K562 (cell line): ENCODE measurements around the gene ASCL3. TPM values are rescaled to one million over a fixed set of nuclear protein-coding genes. Genes with fewer than 3 reads are reported as not detected.

Experiments
- AFF1 ChIP-seq, 2 experiments: fragments of 450-650 bp; IDR thresholded peaks; 2 replicates each; pipeline ENCODE4 v1.6.1; 2018; ENCODE audit warnings: mild to moderate bottlenecking in 2 of 2, low read depth in 1 of 2; ENCODE audit not compliant: partially characterized antibody in 2 of 2
- CREB3 ChIP-seq: fragments of 450-650 bp; conservative IDR thresholded peaks from 2 replicates; pipeline ENCODE4 v1.6.1; 2016; ENCODE audit warnings: missing genetic modification characterization, low read depth, mild to moderate bottlenecking, missing compliant biosample characterization, moderate library complexity
- CREM ChIP-seq: IDR thresholded peaks from 2 replicates; pipeline ENCODE4 v1.6.1; 2014; ENCODE audit warnings: antibody characterized with exemption, low read depth
- HDAC8 ChIP-seq: fragments of 450-650 bp; IDR thresholded peaks from 2 replicates; pipeline ENCODE4 v1.6.1; 2016; ENCODE audit warnings: mild to moderate bottlenecking, missing genetic modification characterization, moderate library complexity, missing compliant biosample characterization
- HNRNPUL1 ChIP-seq: fragments of 200-400 bp; formaldehyde crosslinking; IDR thresholded peaks from 2 replicates; pipeline ENCODE4 v1.6.1; 2017; ENCODE audit warnings: low read length
- MAZ ChIP-seq, 2 experiments: fragments of 450-650 bp in 1 of 2; sonication (generic) in 1 of 2; formaldehyde crosslinking; IDR thresholded peaks in 1 of 2; conservative IDR thresholded peaks in 1 of 2; 2 replicates each; pipeline versions ENCODE4 v1.4.0 to v1.5.0; 2020; ENCODE audit warnings: mild to moderate bottlenecking in 1 of 2, missing genetic modification reagents in 1 of 2
- MED1 ChIP-seq: sonication (generic); formaldehyde crosslinking; IDR thresholded peaks from 2 replicates; pipeline ENCODE4 v1.8.1; 2023; ENCODE audit warnings: missing genetic modification reagents, borderline replicate concordance
- MLX ChIP-seq, 2 experiments: fragments of 450-650 bp in 1 of 2; sonication (generic) in 1 of 2; formaldehyde crosslinking; conservative IDR thresholded peaks; 2 replicates each; pipeline versions ENCODE4 v1.4.0 to v1.8.1; 2020 to 2022; ENCODE audit warnings: mild to moderate bottlenecking in 1 of 2, missing genetic modification reagents in 1 of 2
- NR1H2 ChIP-seq: sonication (generic); formaldehyde crosslinking; IDR thresholded peaks from 2 replicates; pipeline ENCODE4 v1.4.0; 2020; ENCODE audit warnings: mild to moderate bottlenecking, missing genetic modification reagents
- RBBP5 ChIP-seq: fragments of 200-600 bp; sonication (generic); IDR thresholded peaks from 2 replicates; pipeline ENCODE4 v1.6.1; 2012; ENCODE audit warnings: borderline replicate concordance, mild to moderate bottlenecking, low read length, control low read depth, inconsistent platforms; ENCODE audit not compliant: insufficient read depth, poor library complexity, severe bottlenecking
- TAF9B ChIP-seq: fragments of 450-650 bp; IDR thresholded peaks from 2 replicates; pipeline ENCODE4 v1.6.1; 2018; ENCODE audit warnings: mild to moderate bottlenecking; ENCODE audit not compliant: partially characterized antibody
- TOE1 ChIP-seq, 2 experiments: fragments of 450-650 bp in 1 of 2; sonication (generic) in 1 of 2; formaldehyde crosslinking in 1 of 2; IDR thresholded peaks; 2 replicates each; pipeline versions ENCODE4 v1.7.1 to v1.8.0; 2016 to 2022; ENCODE audit warnings: borderline replicate concordance in 2 of 2, mild to moderate bottlenecking in 2 of 2, antibody characterized with exemption in 1 of 2, inconsistent platforms in 1 of 2, low read depth in 1 of 2, missing genetic modification reagents in 1 of 2, moderate library complexity in 1 of 2
- USF2 ChIP-seq: sonication (generic); formaldehyde crosslinking; IDR thresholded peaks from 2 replicates; pipeline ENCODE4 v1.5.0; 2020; ENCODE audit warnings: missing genetic modification reagents
- polyA plus RNA-seq, 8 experiments: library from polyadenylated mRNA; depleted of rRNA in 4 of 8; stranded (reverse) in 5 of 8; unstranded in 3 of 8; fragments of >200 nt; fragmentation: Nextera tagmentation in 2 of 8; fragmentation: Illumina TruSeq in 1 of 8; extraction: Ambion mirVana in 2 of 8; extraction: Trizol in 1 of 8; gene quantifications; 2 replicates each; pipeline versions ENCODE4 v1.2.1 to v1.2.3, GENCODE V29; 2011 to 2014; ENCODE audit warnings: inconsistent platforms in 1 of 8, missing spikeins in 1 of 8
- total RNA-seq, 7 experiments: library from RNA; depleted of rRNA in 6 of 7; stranded (reverse); fragments of >200 nt in 6 of 7; fragmentation: Illumina TruSeq in 2 of 7; extraction: Trizol in 2 of 7; gene quantifications; 2 replicates each; pipeline versions ENCODE4 v1.2.1 to v1.2.3, GENCODE V29; 2011 to 2021; ENCODE audit warnings: low replicate concordance in 1 of 7
- TF ChIP-seq, protein P1 (sequence below): fragments of 250-450 bp; sonication (Bioruptor Pico); IDR thresholded peaks from 2 replicates; pipeline ENCODE4 v1.5.0; 2021; ENCODE audit warnings: mild to moderate bottlenecking, borderline replicate concordance

Gene ASCL3
- total and polyA plus RNA-seq, 9 of the 15 experiments (the other 6 are each of a cell fraction or from before 2014, with no cell fraction given): not detected

DNA sequence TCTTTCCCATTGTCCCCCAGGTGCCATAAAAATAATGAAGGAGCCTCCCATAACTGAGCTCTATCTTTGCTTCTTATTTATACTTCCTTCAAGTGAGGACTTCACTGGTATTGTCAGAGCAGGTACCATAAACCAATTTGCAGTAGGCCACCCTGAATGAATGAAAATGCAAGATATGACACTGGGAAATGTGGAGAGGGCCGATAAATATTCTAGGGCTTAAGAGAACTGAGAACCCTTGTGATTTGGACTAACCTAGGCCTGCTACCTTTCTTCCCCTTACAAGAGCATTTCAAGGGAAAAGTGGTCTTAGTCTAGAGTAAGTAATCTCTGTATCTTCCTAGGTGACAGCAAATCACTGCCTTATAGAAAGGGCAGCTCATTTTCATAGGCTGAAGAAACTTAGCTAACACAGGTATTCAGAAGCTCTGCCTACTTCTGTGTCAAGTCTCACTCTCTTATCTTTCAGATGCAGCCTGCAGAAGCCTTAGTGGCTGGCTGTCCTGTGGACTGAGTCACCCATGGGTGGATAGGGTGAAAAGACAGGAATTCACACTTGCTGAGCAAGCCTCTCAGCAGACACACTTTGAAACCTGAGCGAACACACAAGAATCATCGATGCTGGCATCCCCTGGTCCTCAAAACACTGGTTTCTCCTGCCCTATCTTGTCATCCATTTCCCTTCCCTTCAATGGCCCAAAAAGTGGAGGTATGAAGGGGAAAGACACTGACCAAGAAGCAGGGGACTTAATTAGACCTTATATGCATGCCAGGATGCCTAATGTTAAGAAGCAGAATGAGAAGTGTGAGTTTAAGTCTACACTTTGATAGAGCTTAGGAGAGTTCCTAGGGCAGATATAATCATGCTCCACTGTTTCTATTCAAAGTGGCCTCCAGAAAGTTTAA, 45.8 kb upstream of the ASCL3 start (continued):
- TF ChIP-seq RBBP5 (no peak), MLX (CRISPR knock-in tag; conservative IDR thresholded peaks at IDR 0.05) (no peak), HDAC8 (tag) (no peak), HNRNPUL1 (no peak), USF2 (no peak), MAZ (CRISPR knock-in tag; conservative IDR thresholded peaks at IDR 0.05 in 1 of 2, IDR thresholded peaks at IDR 0.05 in 1 of 2) (no peak; a peak in 1 of 4 replicates), NR1H2 (no peak), TAF9B (peak; percentile 33), TOE1 (IDR thresholded peaks at IDR 0.05; ENCODE audit: borderline replicate concordance) (no peak), TOE1 (CRISPR knock-in tag; IDR thresholded peaks at IDR 0.05; ENCODE audit: borderline replicate concordance, low read depth) (no peak), CREM (peak; percentile 59; the same call in 1 of the 2 replicates), AFF1 (IDR thresholded peaks at IDR 0.05; ENCODE audit: low read depth in 1 of 2, partially characterized antibody in 2 of 2) (no peak), MED1 (CRISPR knock-in tag) (no peak), CREB3 (tag) (no peak)
- TF ChIP-seq, protein P1, sequence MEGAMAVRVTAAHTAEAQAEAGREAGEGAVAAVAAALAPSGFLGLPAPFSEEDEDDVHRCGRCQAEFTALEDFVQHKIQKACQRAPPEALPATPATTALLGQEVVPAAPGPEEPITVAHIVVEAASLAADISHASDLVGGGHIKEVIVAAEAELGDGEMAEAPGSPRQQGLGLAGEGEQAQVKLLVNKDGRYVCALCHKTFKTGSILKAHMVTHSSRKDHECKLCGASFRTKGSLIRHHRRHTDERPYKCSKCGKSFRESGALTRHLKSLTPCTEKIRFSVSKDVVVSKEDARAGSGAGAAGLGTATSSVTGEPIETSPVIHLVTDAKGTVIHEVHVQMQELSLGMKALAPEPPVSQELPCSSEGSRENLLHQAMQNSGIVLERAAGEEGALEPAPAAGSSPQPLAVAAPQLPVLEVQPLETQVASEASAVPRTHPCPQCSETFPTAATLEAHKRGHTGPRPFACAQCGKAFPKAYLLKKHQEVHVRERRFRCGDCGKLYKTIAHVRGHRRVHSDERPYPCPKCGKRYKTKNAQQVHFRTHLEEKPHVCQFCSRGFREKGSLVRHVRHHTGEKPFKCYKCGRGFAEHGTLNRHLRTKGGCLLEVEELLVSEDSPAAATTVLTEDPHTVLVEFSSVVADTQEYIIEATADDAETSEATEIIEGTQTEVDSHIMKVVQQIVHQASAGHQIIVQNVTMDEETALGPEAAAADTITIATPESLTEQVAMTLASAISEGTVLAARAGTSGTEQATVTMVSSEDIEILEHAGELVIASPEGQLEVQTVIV (CRISPR knock-in tag): no peak
